Prostate gland (tissue), 2 donors: ENCODE data around the gene WDR45. TPM values are rescaled to one million over a fixed set of nuclear protein-coding genes. Genes with fewer than 3 reads are reported as not detected.
A peak's percentile ranks its signal among the peaks of the same experiment; 100 is the strongest.

Experiments used
- DNase-seq: peaks from one replicate; pipeline ENCODE4 v3.0.0-alpha.2; 2019; ENCODE audit warnings: low spot score
- H3K27ac ChIP-seq, 2 donors: fragments of 200-600 bp; sonication (generic); 2 replicates each; pipeline ENCODE4 v1.5.1; 2017 to 2019
- H3K27me3 ChIP-seq: fragments of 200-600 bp; sonication (generic); replicated peaks from 2 replicates; pipeline ENCODE4 v1.5.1; 2019; ENCODE audit not compliant: insufficient read depth
- H3K36me3 ChIP-seq, 2 donors: fragments of 200-600 bp; sonication (generic); 1 replicate in 1 of 2; 2 replicates in 1 of 2; pipeline versions ENCODE4 v1.5.1 to v1.8.1; 2017 to 2019
- H3K4me1 ChIP-seq: fragments of 200-600 bp; sonication (generic); replicated peaks from 2 replicates; pipeline ENCODE4 v1.5.1; 2019
- H3K4me3 ChIP-seq, 2 donors: fragments of 200-600 bp; sonication (generic); 2 replicates each; pipeline ENCODE4 v1.5.1; 2017 to 2019
- H3K9me3 ChIP-seq: fragments of 200-600 bp; sonication (generic); 2 replicates; pipeline ENCODE4 v1.5.1; 2017
- CTCF ChIP-seq, 4 experiments: fragments of 200-600 bp in 2 of 4; fragments of 450-650 bp in 2 of 4; sonication (generic) in 2 of 4; IDR thresholded peaks; 1 replicate in 3 of 4; 2 replicates in 1 of 4; pipeline ENCODE4 v1.5.1; 2016 to 2019; ENCODE audit warnings: antibody characterized with exemption in 4 of 4, mild to moderate bottlenecking in 2 of 4, moderate library complexity in 2 of 4
- POLR2A ChIP-seq: fragments of 450-650 bp; IDR thresholded peaks from one replicate; pipeline ENCODE4 v1.6.1; 2016; ENCODE audit warnings: antibody characterized with exemption, mild to moderate bottlenecking
- POLR2AphosphoS5 ChIP-seq: sonication (generic); formaldehyde crosslinking; IDR thresholded peaks from one replicate; pipeline ENCODE4 v1.6.1; 2017; ENCODE audit warnings: antibody characterized with exemption
- WGBS: methylation state at CpG from one replicate; pipeline ENCODE4 v1.1.5; 2018; 5-methylcytosine and 5-hydroxymethylcytosine counted together
- intact Hi-C: fragments of 100-400 bp; cut with DNase I; formaldehyde crosslinking; loops from one replicate; pipeline ENCODE4 v1.14.2; 2022
- total RNA-seq, 2 donors: library from RNA; depleted of rRNA; stranded (reverse); fragments of >200 nt; gene quantifications; one replicate each; pipeline ENCODE4 v1.1.0, GENCODE V29; 2016

Gene WDR45
- total RNA-seq, 2 donors from 2014 or later = 67.8 to 93.6 TPM

- TF ChIP-seq POLR2A (no peak), POLR2AphosphoS5 (no peak), CTCF (IDR thresholded peaks at IDR 0.05) (no peak)
- H3K36me3 ChIP-seq = no peaks in the 10 kb centered on the region
- no peaks in the 10 kb centered on the region for H3K9me3 ChIP-seq
- intact Hi-C loops = no loop called here
- no peaks in the 10 kb centered on the region for H3K4me1 ChIP-seq
- DNase-seq = no peak
- no peaks in the 10 kb centered on the region for H3K27me3 ChIP-seq
- H3K4me3 ChIP-seq = no peak overlapping the region
- H3K27ac ChIP-seq = no peak overlapping the region
- WGBS = 60% methylated on average over 2 of the region's 2 CpGs
Measured at GRCh38 chrX:49108641-49109040, 29.0 kb upstream of the WDR45 start.

- intact Hi-C loops = no loop called here
- Histone ChIP-seq H3K27me3 (no peaks in the 10 kb centered on the region), H3K4me3 (no peak overlapping the region), H3K9me3 (no peaks in the 10 kb centered on the region), H3K27ac (no peak overlapping the region), H3K36me3 (no peaks in the 10 kb centered on the region), H3K4me1 (no peaks in the 10 kb centered on the region)
- peak in 2 of 4 experiments; percentile 25 to 34 for TF ChIP-seq CTCF (IDR thresholded peaks at IDR 0.05)
- TF ChIP-seq POLR2A = no peak
- no peak for DNase-seq
- 31% methylated on average over 7 of the region's 7 CpGs for WGBS
Measured at GRCh38 chrX:49106930-49107329, 27.2 kb upstream of the WDR45 start.

GRCh38 chrX:49106296-49106695 lies 26.6 kb upstream of the WDR45 start:
- Histone ChIP-seq H3K4me3 (no peak overlapping the region), H3K27me3 (no peaks in the 10 kb centered on the region), H3K4me1 (no peaks in the 10 kb centered on the region), H3K27ac (no peak overlapping the region), H3K9me3 (no peaks in the 10 kb centered on the region), H3K36me3 (no peaks in the 10 kb centered on the region)
- intact Hi-C loops = no loop called here
- DNase-seq = no peak
- WGBS = 97% methylated on average over 4 of the region's 4 CpGs
- TF ChIP-seq POLR2AphosphoS5 (no peak), POLR2A (no peak), CTCF (IDR thresholded peaks at IDR 0.05) (no peak)

GRCh38 chrX:49103637-49104036 lies 23.9 kb upstream of the WDR45 start:
- TF ChIP-seq POLR2AphosphoS5 = no peak
- no peak for TF ChIP-seq POLR2A
- TF ChIP-seq CTCF (IDR thresholded peaks at IDR 0.05) = no peak
- no peak overlapping the region for H3K4me3 ChIP-seq
- 56% methylated on average over 3 of the region's 3 CpGs for WGBS
- no peaks in the 10 kb centered on the region for H3K4me1 ChIP-seq
- H3K27ac ChIP-seq = no peak overlapping the region
- no peaks in the 10 kb centered on the region for H3K9me3 ChIP-seq
- DNase-seq = no peak
- no peaks in the 10 kb centered on the region for H3K36me3 ChIP-seq
- intact Hi-C loops = no loop called here
- no peaks in the 10 kb centered on the region for H3K27me3 ChIP-seq

- no peaks in the 10 kb centered on the region for H3K36me3 ChIP-seq
- no peak for DNase-seq
- intact Hi-C loops = no loop called here
- no peak overlapping the region for H3K27ac ChIP-seq
- no peak overlapping the region for H3K4me3 ChIP-seq
- TF ChIP-seq POLR2A (no peak), POLR2AphosphoS5 (no peak), CTCF (IDR thresholded peaks at IDR 0.05) (no peak)
- no peaks in the 10 kb centered on the region for H3K27me3 ChIP-seq
- WGBS = 41% methylated on average over 9 of the region's 9 CpGs
- H3K4me1 ChIP-seq = no peaks in the 10 kb centered on the region
- H3K9me3 ChIP-seq = no peaks in the 10 kb centered on the region
Measured at GRCh38 chrX:49102190-49102589, 22.5 kb upstream of the WDR45 start.
